Stimulated activated CD8-positive, alpha-beta memory T cell treated with anti-CD3 and anti-CD28 coated beads, Interleukin-4, amount 100 ng/mL, for 24 hours (primary cell): ENCODE data around the gene DNAI1.

Experiments used
- DNase-seq: peaks from one replicate; pipeline ENCODE4 v3.0.0-alpha.2; 2020; ENCODE audit warnings: low read depth

DNAI1 gene

DNA sequence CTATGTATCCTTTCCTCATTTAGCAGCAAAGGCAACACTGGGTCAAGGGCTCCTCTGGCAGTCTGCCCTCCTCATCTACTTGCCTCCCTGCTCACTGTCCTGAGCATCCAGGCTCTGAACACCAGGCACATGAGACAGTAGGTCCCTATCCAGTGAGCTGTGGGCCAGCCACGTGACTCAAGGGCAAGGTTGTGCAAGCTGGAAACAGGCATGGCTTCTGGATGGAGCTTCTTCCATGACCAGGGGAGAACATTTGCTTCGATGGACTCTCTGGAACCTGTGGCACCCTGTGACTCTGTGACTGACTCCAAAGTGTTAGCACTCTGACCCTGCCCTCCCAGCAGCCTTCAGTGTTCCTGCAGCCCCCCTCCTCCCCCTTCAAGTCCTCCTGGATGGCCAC lies 33.0 kb downstream of the DNAI1 start:
- DNase-seq = no peak

- DNase-seq = no peak
These were observed 33.4 kb downstream of the DNAI1 start for GRCh38 chr9:34492051-34492450.

- no peak for DNase-seq
These were observed 35.4 kb downstream of the DNAI1 start for GRCh38 chr9:34493972-34494535.

- no peak for DNase-seq
These were observed 37.6 kb downstream of the DNAI1 start for GRCh38 chr9:34496149-34496712.

- DNase-seq = no peak
These were observed 39.9 kb downstream of the DNAI1 start for GRCh38 chr9:34498553-34498952.

- DNase-seq = no peak
These were observed 40.5 kb downstream of the DNAI1 start for GRCh38 chr9:34499076-34499475.

GRCh38 chr9:34500623-34501267 lies 42.1 kb downstream of the DNAI1 start:
- DNase-seq = peak; percentile 63

GRCh38 chr9:34501372-34501771 lies 42.8 kb downstream of the DNAI1 start:
- DNase-seq = no peak

GRCh38 chr9:34501889-34502425 lies 43.4 kb downstream of the DNAI1 start:
- DNase-seq = no peak

- no peak for DNase-seq
These were observed 43.9 kb downstream of the DNAI1 start for GRCh38 chr9:34502471-34502870.

- DNase-seq = no peak
These were observed 44.3 kb downstream of the DNAI1 start for GRCh38 chr9:34502891-34503290.

DNA sequence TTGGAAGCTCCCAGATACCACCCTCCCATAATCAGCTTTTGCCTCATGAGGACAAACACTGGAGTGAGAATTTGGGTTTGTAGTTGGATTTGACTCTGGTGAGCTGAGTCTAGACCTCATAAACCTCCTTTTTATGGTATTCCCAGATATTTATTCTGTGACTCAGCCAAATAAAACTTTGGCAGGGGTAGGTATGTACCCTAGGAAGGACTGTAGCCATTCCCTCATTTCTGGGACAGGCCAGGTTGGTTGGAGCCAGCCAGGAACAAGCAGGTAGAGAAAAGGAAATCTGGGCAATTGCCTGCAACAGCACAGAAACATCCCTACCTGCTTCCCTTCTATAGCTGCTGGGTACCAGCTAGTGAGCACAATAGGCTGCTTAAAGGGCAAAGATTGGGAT lies 44.8 kb downstream of the DNAI1 start:
- DNase-seq = no peak

DNA sequence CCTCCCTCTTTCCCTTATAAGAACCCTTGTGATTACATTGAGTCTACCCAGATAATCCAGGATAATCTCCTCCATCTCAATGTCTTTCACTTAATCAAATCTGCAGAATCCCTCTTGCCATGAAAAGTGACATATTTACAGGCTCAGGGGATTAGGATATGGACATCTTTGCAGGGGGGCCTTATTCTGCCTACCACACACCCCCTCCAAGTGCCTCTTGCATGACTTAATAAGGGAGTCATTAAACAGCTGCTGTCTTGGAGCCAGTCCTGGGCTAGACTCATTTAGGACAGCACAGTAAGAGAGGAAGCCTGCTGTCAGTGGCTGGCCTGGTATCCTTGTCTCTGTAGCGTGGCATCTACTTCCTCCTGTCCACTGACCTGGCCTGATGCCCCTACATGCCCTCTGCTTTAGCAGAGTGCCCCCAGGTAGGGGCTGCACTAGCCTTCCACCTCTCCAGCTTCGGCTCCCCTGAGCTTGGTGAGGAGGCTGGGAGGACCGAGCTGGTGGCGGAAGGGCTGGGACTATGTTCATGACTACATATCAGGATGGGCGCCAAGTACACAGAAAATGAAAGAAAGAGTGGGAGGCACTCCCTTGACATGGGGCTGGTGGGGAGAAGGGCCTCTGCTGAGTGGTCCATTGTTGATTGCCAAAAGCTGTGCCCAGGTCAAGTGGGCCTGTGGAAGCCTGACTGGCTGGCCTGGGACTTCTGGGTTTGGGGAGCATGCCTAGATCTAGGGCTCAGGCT lies 46.9 kb downstream of the DNAI1 start:
- no peak for DNase-seq

DNA sequence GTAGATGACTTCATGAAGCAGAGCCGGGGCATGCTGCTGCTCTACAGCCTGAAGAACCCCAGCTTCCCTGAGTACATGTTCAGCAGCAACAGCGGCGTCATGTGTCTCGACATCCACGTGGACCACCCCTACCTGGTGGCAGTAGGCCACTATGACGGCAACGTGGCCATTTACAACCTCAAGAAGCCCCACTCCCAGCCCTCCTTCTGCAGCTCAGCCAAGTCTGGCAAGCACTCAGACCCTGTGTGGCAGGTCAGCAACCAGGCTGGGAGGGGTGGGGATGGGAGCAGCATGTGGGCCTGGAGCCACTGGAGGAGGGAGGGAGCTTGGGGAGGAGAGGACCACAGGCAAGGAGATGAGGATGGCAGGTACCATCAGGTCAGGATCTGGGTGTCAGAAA lies 48.0 kb downstream of the DNAI1 start:
- no peak for DNase-seq

DNA sequence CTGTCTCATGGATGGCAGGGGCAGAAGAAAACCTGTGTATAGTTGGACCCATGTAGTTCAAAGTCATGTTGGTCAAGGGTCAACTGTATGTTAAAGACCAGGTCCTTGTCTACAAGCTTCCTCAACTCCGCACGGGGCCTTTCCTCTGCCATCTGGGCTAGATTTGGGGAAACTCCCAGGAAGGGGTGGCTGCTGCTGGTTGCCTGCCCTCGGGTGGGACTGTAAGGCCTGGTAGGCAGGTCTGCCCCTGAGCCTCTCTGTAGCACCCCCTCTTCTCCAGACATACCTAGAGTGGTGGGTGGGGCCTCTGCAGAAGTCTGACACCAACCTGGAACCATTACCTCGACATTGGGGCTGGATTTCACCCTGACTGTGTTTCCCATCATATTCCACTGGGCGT lies 49.0 kb downstream of the DNAI1 start:
- DNase-seq = no peak

- no peak for DNase-seq
These were observed 49.4 kb downstream of the DNAI1 start for GRCh38 chr9:34507966-34508365.

- DNase-seq = no peak
These were observed 49.9 kb downstream of the DNAI1 start for GRCh38 chr9:34508463-34508862.

- no peak for DNase-seq
These were observed 50.3 kb downstream of the DNAI1 start for GRCh38 chr9:34508951-34509350.

DNA sequence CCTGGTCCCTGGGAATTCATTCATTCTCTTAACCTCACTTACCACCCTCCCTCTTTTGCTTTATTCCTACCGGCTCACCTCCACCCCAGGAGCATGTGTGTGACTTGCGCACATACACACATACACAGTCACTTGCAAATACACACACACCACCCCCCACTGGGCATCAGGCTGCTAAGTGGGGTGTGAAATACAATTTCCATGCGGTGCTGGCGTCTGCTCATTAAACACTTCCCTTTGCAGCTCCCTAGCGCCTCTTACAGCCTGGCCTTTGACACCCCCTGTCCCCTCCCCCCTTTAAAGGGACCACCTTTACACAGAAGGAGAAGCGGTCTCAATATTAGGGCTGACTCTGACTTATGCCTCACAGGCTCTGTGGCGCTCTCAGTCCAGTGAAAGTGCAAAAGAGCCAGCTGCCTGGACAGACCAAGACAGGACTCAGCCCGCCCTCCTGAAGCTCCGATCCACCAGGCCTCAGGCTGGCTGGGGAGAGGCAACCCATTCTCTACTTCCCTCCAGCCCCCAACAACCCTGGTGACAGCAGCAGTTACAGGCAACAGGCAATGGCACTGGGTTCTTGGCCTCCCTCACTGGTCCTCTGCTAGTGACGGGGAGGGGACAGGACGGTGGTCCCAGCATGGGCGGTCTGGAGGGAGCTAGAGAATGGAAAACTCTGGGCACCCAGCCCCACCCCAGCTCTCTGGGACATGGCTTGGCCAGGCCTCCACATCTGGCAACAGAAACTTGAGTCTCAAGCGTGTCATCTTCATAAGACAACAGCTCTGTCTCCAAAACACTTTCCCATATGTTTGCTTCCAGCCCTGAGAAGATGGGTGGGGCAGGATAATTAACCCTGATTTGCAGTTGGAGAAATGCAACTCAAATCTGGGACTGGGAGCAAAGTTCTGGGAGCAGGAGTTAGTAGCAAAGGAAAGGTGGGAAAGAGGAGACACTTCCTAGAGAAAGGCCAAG lies 52.2 kb downstream of the DNAI1 start:
- DNase-seq = no peak

- DNase-seq = no peak
These were observed 53.8 kb downstream of the DNAI1 start for GRCh38 chr9:34512131-34513078.
